ENCODE measurements around the gene HACD3.

DNA sequence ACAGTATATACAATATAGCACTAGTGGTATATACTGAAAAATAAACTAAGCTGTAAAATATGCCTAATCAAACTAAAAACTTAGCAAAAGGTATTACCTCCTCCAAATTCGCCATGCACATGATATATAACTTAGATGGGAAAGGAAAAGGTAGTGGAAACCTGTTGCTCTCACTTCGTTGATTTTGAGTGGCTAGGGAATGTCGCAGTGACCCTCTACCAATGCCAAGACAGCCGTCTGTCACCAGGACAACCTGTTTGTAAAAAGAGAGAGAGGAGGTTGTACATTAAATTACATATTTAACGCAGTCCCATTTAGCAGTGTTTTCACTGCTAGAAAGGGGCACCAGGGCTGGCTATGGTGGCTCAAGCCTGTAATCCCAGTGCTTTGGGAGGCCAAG is 69.4 kb downstream of the HACD3 start:
- TF ChIP-seq, protein P1, sequence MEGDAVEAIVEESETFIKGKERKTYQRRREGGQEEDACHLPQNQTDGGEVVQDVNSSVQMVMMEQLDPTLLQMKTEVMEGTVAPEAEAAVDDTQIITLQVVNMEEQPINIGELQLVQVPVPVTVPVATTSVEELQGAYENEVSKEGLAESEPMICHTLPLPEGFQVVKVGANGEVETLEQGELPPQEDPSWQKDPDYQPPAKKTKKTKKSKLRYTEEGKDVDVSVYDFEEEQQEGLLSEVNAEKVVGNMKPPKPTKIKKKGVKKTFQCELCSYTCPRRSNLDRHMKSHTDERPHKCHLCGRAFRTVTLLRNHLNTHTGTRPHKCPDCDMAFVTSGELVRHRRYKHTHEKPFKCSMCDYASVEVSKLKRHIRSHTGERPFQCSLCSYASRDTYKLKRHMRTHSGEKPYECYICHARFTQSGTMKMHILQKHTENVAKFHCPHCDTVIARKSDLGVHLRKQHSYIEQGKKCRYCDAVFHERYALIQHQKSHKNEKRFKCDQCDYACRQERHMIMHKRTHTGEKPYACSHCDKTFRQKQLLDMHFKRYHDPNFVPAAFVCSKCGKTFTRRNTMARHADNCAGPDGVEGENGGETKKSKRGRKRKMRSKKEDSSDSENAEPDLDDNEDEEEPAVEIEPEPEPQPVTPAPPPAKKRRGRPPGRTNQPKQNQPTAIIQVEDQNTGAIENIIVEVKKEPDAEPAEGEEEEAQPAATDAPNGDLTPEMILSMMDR (IDR thresholded peaks at IDR 0.05) = no peak
- no peak for TF ChIP-seq POLR2A (IDR thresholded peaks at IDR 0.05)
